Caki2 (cell line): Measurements from ENCODE around the gene PFAS. TPM values are rescaled to one million over a fixed set of nuclear protein-coding genes. Genes with fewer than 3 reads are reported as not detected.
A peak's percentile ranks its signal among the peaks of the same experiment; 100 is the strongest.
"Not testable (repeated sequence)": the region's sequence is repeated elsewhere in the genome, so short reads cannot be mapped to it uniquely, and the experiment has no call there.

Experiments
- DNase-seq: peaks from one replicate; pipeline ENCODE4 v3.0.0-alpha.2; 2015; ENCODE audit warnings: low read depth
- in situ Hi-C: cut with HindIII; loops from 2 replicates; pipeline ENCODE4 v1.10.0; 2016; ENCODE audit warnings: low sequenced_read_pairs, low pct_unique_long_range_greater_than_20kb, mixed read lengths
- total RNA-seq: library from RNA; depleted of rRNA; stranded (reverse); fragments of >200 nt; shearing (Covaris generic); gene quantifications from 2 replicates; pipeline ENCODE4 v1.2.3, GENCODE V29; 2014; ENCODE audit warnings: low replicate concordance; rRNA removed

PFAS gene, protein sequence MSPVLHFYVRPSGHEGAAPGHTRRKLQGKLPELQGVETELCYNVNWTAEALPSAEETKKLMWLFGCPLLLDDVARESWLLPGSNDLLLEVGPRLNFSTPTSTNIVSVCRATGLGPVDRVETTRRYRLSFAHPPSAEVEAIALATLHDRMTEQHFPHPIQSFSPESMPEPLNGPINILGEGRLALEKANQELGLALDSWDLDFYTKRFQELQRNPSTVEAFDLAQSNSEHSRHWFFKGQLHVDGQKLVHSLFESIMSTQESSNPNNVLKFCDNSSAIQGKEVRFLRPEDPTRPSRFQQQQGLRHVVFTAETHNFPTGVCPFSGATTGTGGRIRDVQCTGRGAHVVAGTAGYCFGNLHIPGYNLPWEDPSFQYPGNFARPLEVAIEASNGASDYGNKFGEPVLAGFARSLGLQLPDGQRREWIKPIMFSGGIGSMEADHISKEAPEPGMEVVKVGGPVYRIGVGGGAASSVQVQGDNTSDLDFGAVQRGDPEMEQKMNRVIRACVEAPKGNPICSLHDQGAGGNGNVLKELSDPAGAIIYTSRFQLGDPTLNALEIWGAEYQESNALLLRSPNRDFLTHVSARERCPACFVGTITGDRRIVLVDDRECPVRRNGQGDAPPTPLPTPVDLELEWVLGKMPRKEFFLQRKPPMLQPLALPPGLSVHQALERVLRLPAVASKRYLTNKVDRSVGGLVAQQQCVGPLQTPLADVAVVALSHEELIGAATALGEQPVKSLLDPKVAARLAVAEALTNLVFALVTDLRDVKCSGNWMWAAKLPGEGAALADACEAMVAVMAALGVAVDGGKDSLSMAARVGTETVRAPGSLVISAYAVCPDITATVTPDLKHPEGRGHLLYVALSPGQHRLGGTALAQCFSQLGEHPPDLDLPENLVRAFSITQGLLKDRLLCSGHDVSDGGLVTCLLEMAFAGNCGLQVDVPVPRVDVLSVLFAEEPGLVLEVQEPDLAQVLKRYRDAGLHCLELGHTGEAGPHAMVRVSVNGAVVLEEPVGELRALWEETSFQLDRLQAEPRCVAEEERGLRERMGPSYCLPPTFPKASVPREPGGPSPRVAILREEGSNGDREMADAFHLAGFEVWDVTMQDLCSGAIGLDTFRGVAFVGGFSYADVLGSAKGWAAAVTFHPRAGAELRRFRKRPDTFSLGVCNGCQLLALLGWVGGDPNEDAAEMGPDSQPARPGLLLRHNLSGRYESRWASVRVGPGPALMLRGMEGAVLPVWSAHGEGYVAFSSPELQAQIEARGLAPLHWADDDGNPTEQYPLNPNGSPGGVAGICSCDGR (N-terminal part only)
- 30.2 and 38.5 TPM in 2 replicates for total RNA-seq

DNA sequence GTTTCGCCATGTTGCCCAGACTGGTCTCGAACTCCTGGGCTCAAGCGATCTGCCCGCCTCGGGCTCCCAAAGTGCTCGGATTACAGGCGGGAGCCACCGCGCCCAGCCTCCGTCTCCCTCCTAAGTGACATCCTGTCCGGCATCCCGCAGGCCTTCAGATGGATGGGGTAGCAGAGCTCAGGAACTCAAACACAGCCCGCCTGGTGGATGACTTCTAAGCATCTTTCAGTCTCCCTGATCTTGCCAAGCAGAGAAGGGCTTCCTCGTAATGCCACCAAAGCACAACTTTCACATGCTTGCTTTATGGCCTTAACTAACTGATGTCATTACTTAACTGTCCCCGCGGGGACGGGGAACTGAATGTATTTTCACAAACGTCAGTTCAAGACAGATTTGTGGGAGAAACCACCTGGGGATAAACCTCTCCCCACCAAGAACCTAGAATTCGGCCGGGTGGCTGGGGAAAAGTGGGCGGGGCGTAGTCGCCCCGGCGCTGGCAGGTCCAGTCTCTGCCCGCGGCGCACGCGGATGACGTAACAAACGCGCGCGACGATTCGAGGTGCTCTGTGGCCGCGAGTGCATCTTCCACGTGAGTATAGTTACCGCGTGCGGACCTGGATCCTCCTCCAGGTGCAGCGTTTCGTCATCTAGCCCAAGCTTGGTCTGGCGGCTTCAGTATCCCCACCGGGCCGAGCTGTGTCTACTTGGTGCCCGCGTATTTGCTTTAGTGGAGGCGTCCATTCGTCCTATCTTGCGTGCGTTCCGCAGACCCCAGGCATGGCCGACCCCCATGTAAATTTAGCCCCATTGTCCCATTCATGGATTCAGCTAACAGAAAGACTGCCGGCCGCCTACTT is at the start of gene PFAS:
TSS of gene PFAS (plus strand) at position 539 of the 857 bp plus-strand sequence. CDS start 4,649 bp downstream, outside the sequence.
- in situ Hi-C loops = no loop called here
- DNase-seq = peak; percentile 82

DNA sequence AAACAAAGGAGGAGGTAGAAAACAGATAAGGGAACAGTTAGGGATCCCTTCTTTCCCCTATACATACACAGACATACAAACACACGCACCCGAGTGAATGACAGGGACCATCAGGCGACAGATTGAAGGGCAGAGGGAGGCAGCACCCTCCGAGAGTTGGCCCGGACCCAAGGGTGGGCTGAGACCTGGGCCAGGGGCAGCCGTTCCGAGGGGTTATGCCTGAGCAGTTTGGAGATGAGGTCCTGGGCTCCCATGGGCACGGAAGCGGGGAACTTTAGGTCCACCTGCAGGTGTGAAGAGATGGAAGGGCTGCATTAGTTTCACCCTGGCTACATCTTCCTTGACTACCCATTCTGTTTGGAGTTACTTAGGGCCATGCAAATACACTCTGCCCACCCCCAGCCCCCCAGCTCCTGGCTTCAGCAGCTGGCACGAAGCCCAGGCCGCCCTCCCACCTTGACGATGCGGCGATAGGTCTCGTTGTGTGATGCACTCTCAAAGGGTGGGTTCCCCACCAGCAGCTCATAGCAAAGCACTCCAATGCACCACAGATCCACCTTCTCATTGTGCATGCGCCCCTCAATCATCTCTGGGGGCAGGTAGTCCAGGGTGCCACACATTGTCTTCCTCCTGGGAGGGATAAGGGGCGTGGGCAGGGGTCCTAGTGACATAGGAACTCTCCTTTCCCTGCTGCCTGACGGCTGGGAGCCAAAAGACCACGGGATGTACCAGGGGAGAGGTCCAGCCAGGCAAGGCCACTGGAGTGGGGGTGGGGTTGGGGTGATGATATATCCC is 44.1 kb upstream of the PFAS start:
- in situ Hi-C loops = no loop called here
- no peak for DNase-seq

DNA sequence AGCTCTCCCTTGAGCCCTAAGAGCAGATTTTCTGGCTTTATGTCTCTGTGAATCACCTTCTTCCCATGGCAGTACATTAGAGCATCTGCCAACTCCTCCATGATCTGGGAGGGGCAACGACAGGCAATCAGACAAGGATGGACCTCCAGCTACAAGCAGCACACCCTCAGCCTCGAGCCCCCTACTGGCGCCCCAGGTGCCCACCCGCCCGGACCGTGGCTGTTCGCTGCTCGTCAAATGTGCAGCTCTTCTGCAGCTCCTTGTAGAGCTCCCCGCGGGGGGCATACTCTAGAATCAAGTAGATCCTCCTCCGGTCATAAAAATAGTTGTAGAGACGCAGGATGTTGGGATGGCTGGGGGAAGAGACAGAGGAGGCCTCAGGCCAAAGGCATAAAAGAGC is 42.6 kb upstream of the PFAS start:
- in situ Hi-C loops = no loop called here
- DNase-seq = no peak

DNA sequence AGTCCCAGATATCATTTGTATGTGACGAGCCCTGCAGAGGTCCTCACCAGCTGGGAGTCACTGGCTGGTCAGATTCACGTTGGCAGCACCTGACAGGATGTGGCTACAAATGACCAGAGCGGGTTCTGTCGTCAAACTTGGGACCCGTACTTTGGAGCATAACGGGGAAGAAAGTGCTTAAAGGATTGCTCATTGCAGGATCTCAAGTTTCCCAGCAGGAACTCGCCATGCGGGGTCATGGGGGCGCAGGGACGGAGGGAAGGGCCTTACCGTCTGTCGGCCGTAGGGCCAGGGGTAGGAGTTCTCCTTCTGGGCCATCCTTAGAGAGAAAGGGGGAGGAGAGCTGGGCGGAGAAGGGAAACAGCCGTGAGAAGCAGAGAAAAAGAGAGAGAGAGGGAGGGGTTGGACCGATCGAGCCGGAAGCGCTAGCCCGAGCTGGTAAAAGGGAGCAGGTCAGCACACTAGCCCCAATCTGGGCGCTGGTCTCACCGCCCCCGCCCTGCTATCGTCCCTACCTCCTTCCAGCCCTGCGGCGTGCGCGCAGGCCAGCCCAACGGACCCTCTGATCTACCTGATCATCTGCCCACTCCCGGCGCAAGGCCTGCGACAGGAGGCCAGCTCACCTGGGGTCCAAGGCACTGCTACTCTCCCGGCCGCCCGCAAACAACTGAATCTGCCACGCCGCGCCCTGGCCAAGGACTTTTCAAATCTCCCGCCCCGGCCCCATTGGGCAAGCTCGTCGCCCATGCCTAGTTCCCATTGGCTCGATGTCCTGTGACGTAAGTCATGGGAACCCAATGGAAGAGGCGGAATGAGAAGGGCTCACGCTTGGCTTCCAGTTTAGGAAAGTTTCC is 39.0 kb upstream of the PFAS start, which contains the start of gene AURKB:
TSS of gene AURKB (minus strand) at position 669 of the 854 bp plus-strand sequence. CDS start at position 318, 351 bp downstream.
- in situ Hi-C loops = no loop called here
- peak; percentile 88 for DNase-seq

DNA sequence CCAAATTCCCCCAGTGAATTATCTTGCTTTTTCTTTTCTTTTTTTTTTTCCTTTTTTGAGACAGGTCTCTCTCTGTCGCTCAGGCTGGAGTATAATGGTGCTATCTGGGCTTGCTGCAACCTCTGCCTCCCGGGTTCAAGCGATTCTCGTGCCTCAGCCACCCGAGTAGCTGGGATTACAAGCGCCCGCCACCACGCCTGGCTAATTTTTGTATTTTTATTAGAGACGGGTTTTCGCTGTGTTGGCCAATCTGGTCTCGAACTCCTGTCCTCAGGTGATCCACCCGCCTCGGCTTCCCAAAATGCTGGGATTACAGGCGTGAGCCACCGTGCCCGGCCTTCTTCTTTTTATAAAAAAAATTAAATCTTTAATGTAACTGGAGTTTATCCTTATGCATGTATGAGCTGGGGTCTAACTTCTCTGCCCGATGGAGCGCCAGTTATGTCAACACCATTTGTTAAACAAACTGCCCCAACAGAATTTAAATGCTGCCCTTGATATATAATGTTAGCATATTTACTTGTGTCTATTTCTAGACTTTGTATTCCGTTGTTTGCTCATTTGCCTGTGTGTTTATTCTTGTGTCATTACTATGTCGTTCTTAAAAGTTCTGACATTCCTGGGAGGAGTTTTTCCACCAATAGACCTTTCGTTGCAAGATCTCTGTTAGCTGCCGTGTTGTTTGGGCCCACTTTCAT is 38.2 kb upstream of the PFAS start:
- DNase-seq = no peak
- in situ Hi-C loops = no loop called here

DNA sequence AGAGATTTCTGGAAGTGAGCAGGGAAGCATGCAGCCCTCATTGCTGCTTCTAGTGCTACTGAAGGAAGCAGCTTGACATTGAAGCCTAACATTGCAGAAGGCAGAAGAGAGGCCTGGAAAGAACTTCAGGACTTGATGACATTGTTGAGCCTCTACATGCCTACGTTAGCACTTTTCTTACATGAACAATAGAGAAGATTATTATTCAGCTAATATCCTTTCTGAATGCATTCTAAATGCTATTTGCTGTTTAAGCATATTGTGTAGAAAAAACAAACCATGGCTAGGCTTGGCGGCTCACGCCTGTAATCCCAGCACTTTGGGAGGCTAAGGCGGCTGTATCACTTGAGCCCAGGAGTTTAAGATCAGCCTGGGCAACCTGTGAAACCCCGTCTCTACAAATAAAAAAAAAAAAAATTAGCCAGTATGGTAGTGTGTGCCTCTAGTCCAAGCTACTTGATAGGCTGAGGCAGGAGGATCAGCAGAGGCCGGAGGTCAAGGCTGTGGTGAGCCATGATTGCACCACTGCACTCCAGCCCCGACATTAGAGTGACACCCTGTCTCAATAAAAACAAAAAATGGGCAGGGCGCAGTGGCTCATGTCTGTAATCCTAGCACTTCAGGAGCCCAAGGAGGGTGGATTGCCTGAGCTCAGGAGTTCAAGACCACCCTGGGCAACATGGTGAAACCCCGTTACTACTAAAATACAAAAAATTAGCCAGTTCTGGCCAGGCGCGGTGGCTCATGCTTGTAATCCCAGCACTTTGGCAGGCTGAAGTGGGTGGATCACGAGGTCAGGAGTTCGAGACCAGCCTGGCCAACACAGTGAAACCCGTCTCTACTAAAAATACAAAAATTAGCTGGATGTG is 36.5 kb upstream of the PFAS start:
- in situ Hi-C loops = no loop called here

DNA sequence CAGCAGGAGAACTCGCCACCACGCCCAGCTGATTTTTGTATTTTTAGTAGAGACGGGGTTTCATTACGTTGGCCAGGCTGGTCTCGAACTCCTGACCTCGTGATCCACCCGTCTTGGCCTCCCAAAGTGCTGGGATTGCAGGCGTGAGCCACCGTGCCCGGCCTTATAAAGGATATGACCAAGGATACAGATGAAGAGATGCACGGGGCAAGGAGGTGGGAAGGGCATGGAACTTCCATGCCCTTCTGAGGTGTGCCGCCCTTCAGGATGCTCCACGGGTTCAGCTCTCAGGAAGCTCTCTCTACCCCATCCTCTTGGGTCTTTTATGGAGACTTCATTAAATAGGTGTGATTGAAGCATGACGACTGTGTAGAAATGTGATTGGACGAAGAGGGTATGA is 35.1 kb upstream of the PFAS start:
- in situ Hi-C loops, DNase-seq: not testable (repeated sequence)

More for the DNA sequence above, 36.5 kb upstream of the PFAS start:
- peak; percentile 62 for DNase-seq

DNA sequence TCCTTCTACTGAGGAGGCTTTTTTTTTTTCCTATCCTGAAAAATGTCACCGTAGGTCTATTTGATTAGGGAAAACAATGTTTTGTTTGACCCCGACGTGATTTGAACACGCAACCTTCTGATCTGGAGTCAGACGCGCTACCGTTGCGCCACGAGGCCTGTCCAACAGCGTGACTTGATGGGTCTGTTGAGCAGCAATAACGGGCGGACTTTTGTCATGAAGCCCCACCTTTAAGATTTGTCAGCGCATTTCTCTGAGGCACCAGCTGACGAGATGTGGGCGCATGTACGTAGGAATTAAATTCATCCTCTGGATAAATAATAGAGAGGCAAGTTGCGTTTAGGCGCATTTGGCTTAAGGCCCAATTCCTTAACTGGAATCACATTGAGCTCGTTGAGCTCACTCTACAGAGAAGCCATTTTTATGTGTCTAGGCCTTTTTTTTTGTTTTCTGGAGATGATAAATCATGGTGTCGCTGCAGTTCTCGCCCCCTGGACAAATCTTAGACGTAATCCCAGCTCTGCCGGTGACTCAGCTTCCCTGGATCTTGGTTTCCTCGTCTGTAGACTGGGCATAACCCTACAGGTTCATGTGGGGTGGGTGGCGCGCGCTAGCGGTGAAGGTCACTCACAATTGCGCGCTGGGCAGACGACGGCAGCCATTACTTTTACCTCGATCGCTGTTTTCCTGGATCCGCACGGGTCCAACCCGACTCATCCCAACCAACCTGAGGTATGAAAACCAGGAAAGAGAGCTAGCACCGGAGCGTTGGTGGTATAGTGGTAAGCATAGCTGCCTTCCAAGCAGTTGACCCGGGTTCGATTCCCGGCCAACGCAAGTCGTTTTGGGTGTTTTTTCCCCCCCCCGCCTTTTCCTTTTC is 28.1 kb upstream of the PFAS start:
- in situ Hi-C loops = no loop called here

DNA sequence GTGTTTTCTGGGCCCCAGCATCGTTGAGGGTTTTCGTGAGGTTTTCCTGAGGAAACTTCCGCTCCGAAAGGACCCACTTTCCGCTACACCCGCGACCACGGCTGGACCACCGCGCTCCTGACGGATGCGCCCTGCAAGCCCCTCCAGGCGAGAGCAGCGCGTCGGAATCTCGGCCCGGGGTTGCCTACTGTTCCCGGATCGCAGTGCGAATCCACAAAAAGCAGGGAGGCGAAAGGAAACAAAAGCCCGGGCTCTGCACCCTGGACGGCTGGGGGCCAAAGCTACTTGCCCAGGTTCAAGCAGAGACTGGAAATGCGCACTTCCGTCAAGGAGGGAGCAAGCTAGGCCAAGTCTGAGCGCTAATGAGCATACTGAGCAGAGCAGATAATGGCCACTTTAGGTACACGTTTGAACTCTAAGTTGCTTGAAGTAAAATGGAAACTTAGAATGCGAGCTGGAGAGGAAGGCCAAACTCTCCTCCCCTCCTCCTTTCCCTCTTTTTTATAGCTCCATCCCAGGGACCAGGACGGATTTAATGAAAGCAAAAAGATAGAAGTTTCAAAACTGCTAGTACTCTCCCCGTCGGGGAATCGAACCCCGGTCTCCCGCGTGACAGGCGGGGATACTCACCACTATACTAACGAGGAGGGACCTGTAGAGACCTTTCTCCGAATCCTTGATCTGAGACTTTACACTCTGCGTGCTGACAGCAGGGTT is 27.3 kb upstream of the PFAS start:
- peak; percentile 89 for DNase-seq
- in situ Hi-C loops = no loop called here

More for the DNA sequence above, 28.1 kb upstream of the PFAS start:
- peak; percentile 94 for DNase-seq

DNA sequence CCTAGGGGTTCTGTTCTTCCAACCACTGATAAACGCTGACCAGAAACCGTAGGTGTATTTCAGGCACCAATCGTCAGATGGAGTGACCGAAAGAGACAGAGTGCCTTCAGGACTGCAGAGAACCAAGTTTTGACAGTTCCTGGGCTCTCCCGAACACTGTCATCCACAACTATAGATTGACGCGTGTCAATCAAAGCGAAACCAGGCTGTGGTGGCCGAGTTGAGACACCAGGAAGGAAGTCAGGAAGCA is 26.8 kb upstream of the PFAS start:
- in situ Hi-C loops = no loop called here
- no peak for DNase-seq

DNA sequence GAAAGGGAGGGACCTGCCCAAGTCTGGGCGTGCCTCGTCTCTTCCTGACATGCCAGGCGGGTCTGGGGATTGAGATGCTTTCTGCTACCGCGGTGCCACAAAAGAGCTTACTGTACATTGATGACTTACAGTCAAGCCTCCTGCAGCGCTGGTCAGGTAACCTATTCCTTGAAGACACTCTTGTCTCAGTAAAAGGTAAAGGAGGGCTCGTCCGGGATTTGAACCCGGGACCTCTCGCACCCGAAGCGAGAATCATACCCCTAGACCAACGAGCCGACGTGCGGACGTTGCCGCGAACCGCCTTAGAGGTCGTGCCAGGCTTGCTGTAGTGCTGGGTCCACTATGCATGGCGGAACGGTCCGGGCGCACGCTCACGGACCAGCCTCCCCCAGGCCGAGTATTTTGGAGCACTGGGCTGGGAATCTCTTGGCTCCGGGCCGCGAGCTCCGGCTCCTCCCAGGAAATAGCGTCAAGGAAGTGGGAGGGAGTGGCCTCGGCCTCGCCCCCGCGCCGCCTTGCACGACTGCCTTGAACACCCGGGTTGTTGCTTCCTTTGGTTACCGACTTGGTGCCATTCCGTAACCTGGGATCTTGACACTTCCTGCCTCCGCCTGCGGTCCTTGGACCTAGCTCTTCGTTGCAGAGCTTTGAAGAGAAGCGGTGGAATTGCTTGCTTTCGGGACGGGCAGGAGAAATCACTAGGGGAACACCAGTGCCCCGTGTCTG is 26.3 kb upstream of the PFAS start:
- in situ Hi-C loops = no loop called here
- DNase-seq = peak; percentile 94

DNA sequence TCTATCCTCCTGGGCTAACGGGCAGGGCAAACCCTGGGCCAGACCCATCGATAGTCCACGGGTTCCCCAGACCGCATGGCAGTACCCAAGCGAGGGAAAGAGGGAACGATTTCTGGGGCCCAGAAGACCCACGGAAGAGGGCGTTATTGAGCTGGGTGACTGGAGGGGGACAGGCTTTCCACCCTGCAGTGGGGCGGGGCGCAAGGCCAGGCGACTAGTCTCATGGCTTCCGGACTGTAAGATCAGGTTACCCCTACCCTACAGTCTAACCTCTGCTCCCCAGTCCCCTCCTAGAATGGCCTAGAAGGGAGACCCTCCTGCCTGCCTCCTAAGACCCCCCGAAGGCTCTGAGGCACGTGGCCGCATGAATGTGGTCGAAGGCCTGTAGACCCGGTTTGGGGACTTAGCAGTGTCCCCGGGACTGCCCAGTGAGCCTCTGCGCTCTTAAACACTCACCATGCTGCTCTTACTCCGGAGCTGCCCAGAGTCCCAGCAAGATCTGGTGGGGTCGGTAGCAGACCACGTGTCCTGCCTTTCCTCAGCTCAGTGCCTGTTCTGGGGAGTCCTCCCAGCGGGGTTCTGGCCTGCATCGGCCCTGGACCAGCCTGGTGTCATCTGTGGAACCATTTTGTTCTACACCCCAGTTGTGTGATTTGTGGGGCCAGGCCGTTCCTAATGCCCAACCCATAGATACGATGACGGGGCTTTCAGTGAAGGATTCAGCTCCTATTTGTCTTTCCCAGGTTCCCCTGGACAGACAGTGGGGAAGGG is 25.5 kb upstream of the PFAS start:
- in situ Hi-C loops = no loop called here
- DNase-seq = peak; percentile 68
